ENCODE measurements around the gene CCDC137.
"Not testable (repeated sequence)": the region's sequence is repeated elsewhere in the genome, so short reads cannot be mapped to it uniquely, and the experiment has no call there.

The CCDC137 gene

GRCh38 chr17:81666342-81667191 is at the start of gene CCDC137, which contains the start of gene OXLD1:
CCDC137 (plus strand) TSS chr17:81666737; CDS start chr17:81666767, 30 bp downstream.
OXLD1 (minus strand) TSS chr17:81666605; CDS start chr17:81666577, 28 bp downstream.
- peak; percentile 83 to 91 (median 88) for DNase-seq

- DNase-seq: no peak
Observed at GRCh38 chr17:81616877-81617276, 49.7 kb upstream of the CCDC137 start.

GRCh38 chr17:81618307-81618706 is 48.2 kb upstream of the CCDC137 start:
- DNase-seq: not testable (repeated sequence)

- no peak for DNase-seq
Observed at GRCh38 chr17:81621494-81622130, 44.9 kb upstream of the CCDC137 start.

GRCh38 chr17:81630274-81630673 is 36.3 kb upstream of the CCDC137 start:
- no peak for DNase-seq

GRCh38 chr17:81631482-81631881 is 35.1 kb upstream of the CCDC137 start:
- DNase-seq: no peak

GRCh38 chr17:81635431-81635830 is 31.1 kb upstream of the CCDC137 start:
- no peak for DNase-seq

GRCh38 chr17:81635973-81636504 is 30.5 kb upstream of the CCDC137 start:
- peak in 1 of 6 experiments; percentile 19 for DNase-seq

GRCh38 chr17:81636505-81637288 is 29.8 kb upstream of the CCDC137 start, which contains the start of the genes NPLOC4 and TSPAN10:
NPLOC4 (minus strand) TSS chr17:81637112; CDS start chr17:81636930, 182 bp downstream.
TSPAN10 (plus strand) TSS chr17:81637196; CDS start chr17:81642413, 5,217 bp downstream.
- DNase-seq: peak; percentile 54 to 83 (median 78)

- no peak for DNase-seq
Observed at GRCh38 chr17:81638683-81639082, 27.9 kb upstream of the CCDC137 start.

- DNase-seq: no peak
Observed at GRCh38 chr17:81640011-81640410, 26.5 kb upstream of the CCDC137 start.

- no peak for DNase-seq
Observed at GRCh38 chr17:81641825-81642489, 24.6 kb upstream of the CCDC137 start.

GRCh38 chr17:81644496-81644895 is 22.0 kb upstream of the CCDC137 start:
- DNase-seq: no peak

GRCh38 chr17:81644976-81645952 is 21.3 kb upstream of the CCDC137 start:
- no peak for DNase-seq

GRCh38 chr17:81646869-81647600 is 19.5 kb upstream of the CCDC137 start:
- DNase-seq: no peak

GRCh38 chr17:81647640-81648012 is 18.9 kb upstream of the CCDC137 start:
- DNase-seq: no peak

GRCh38 chr17:81648013-81648706 is 18.4 kb upstream of the CCDC137 start:
- DNase-seq: no peak

GRCh38 chr17:81648707-81649085 is 17.8 kb upstream of the CCDC137 start:
- no peak for DNase-seq

- DNase-seq: no peak
Observed at GRCh38 chr17:81650951-81651350, 15.6 kb upstream of the CCDC137 start.

GRCh38 chr17:81651692-81652091 is 14.8 kb upstream of the CCDC137 start:
- no peak for DNase-seq
